ENCODE results near the gene MC2R.

- TF ChIP-seq CTCF (IDR thresholded peaks at IDR 0.05) (no peak), POLR2A (IDR thresholded peaks at IDR 0.05) (no peak)
Observed at GRCh38 chr18:13909141-13909940, 6.0 kb downstream of the MC2R start.

Measured in thyroid gland (tissue), 4 donors.